Memory B cell (primary cell): Measurements from ENCODE around the gene ERICH4.
"Not testable (repeated sequence)": the region's sequence is repeated elsewhere in the genome, so short reads cannot be mapped to it uniquely, and the experiment has no call there.

Experiments used
- ATAC-seq: fragments of 150-1000 bp; cut with Tn5 transposase; 2 replicates; pipeline ENCODE4 v1.10.0; 2021; ENCODE audit warnings: low read depth, mild to moderate bottlenecking, moderate library complexity
- DNase-seq, 2 donors: peaks; one replicate each; pipeline ENCODE4 v3.0.0; 2022; ENCODE audit warnings: low spot score in 2 of 2
- H3K27ac Mint-ChIP-seq: one replicate; pipeline ENCODE4 v1.8.0; 2022; ENCODE audit warnings: mild to moderate bottlenecking, moderate library complexity, mixed read lengths
- H3K27me3 Mint-ChIP-seq: one replicate; pipeline ENCODE4 v1.8.0; 2022; ENCODE audit warnings: mixed read lengths
- H3K36me3 Mint-ChIP-seq: one replicate; pipeline ENCODE4 v1.8.0; 2022; ENCODE audit warnings: mild to moderate bottlenecking, mixed read lengths
- H3K4me1 Mint-ChIP-seq: one replicate; pipeline ENCODE4 v1.8.0; 2022; ENCODE audit warnings: mixed read lengths
- H3K4me3 Mint-ChIP-seq: one replicate; pipeline ENCODE4 v1.8.0; 2022; ENCODE audit warnings: mild to moderate bottlenecking, moderate library complexity, mixed read lengths
- H3K9me3 Mint-ChIP-seq: one replicate; pipeline ENCODE4 v1.8.0; 2022; ENCODE audit warnings: mixed read lengths

ERICH4 gene

GRCh38 chr19:41408846-41409245 is 34.1 kb upstream of the ERICH4 start:
- not testable (repeated sequence) for H3K27ac Mint-ChIP-seq, H3K27me3 Mint-ChIP-seq, ATAC-seq, DNase-seq, H3K4me3 Mint-ChIP-seq, H3K9me3 Mint-ChIP-seq
- Mint-ChIP-seq H3K4me1 (peaks cover 14% of the 10 kb centered on the region), H3K36me3 (peaks cover 15% of the 10 kb centered on the region)

DNA sequence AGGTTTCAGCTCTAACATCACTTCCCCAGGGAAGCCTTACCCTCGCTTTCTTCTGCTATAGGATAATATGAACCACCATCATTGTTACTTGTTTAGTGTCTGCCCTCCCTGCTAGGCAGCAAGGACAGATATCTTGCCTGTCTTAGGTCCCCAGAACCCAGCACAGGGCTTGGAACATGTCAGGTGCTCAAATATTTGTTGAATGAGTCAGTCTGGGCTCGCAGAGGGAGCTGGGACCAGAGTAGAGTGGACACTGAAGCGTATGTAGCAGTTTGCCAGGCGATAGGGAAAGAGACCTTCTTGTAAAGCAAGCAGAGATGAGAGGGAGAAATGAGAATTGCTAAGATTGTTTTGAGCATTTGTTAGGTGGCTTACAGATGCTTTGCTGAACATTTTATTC is 33.7 kb upstream of the ERICH4 start:
- Mint-ChIP-seq H3K4me3 (no peak overlapping the region), H3K36me3 (peaks cover 18% of the 10 kb centered on the region), H3K27ac (no peak overlapping the region), H3K27me3 (no peaks in the 10 kb centered on the region), H3K4me1 (peaks cover 14% of the 10 kb centered on the region), H3K9me3 (no peaks in the 10 kb centered on the region)
- no peak for DNase-seq
- ATAC-seq = no peak

- Mint-ChIP-seq H3K27me3 (no peaks in the 10 kb centered on the region), H3K36me3 (peaks cover 19% of the 10 kb centered on the region), H3K27ac (peak overlapping the region; percentile 39), H3K4me3 (no peak overlapping the region), H3K4me1 (peaks cover 11% of the 10 kb centered on the region), H3K9me3 (no peaks in the 10 kb centered on the region)
- ATAC-seq = no peak
- DNase-seq = no peak
Measured at GRCh38 chr19:41410336-41411054, 32.5 kb upstream of the ERICH4 start.

DNA sequence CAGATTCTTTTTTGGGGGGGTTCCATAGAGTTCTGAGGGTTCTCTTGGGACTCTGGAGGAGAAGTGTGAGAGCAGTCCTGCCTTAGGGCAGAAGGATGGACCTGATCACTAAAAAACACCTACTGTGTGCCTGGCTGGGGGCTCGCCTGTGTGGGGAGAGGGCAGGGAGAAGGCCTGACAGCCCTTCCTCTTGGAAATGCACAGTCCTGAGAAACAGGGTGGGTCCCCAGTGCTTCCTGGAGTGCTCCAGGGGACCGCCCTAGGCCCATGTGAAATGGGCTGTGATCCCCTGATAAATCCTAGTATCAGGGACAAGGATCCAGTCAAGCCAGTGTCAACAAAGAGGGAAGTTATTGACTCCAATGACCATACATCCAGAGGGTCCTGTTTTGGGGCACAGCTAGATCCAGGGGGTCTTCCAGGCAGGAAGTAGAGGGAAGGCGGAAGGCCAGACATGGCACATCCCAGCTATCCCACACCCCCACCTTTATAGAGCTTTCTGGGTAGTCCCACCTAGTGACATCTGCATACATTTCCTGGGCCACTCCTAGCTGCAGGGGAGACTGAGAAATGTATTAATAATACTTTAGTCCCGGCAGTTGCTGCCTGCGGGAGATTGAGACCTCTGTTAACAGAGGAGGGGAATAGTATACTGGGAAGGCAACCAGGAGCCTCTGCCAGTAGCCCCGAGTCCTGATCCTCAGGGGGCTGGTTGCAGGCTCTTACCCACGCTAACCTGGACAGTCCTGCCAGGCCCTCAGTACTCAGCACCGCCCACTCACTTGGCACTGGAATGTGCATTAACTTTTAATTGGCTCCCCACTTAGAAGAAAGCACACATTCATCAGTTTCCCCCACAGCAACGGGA is 31.6 kb upstream of the ERICH4 start:
- no peak overlapping the region for H3K27ac Mint-ChIP-seq
- no peak for ATAC-seq
- H3K36me3 Mint-ChIP-seq = peaks cover 21% of the 10 kb centered on the region
- H3K27me3 Mint-ChIP-seq = no peaks in the 10 kb centered on the region
- no peak for DNase-seq
- no peaks in the 10 kb centered on the region for H3K9me3 Mint-ChIP-seq
- no peak overlapping the region for H3K4me3 Mint-ChIP-seq
- peaks cover 11% of the 10 kb centered on the region for H3K4me1 Mint-ChIP-seq

DNA sequence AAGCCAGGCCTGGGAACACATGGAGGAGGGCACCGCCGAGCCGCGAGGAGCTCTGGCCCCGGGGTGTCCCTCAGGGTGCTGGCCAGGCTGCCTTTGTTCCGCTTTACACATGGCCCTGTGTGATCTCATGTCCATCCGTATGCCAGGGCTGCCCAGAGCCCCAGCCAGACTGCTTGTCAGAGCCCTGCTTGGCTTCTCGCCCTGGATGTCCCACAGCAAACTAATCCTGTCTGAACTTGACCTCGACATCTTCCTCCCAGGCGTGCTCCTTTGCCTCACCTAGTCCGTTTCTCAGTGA is 31.0 kb upstream of the ERICH4 start:
- DNase-seq = no peak
- Mint-ChIP-seq H3K9me3 (no peaks in the 10 kb centered on the region), H3K4me1 (peaks cover 11% of the 10 kb centered on the region), H3K4me3 (no peak overlapping the region), H3K36me3 (peaks cover 23% of the 10 kb centered on the region), H3K27ac (no peak overlapping the region), H3K27me3 (no peaks in the 10 kb centered on the region)
- no peak for ATAC-seq

DNA sequence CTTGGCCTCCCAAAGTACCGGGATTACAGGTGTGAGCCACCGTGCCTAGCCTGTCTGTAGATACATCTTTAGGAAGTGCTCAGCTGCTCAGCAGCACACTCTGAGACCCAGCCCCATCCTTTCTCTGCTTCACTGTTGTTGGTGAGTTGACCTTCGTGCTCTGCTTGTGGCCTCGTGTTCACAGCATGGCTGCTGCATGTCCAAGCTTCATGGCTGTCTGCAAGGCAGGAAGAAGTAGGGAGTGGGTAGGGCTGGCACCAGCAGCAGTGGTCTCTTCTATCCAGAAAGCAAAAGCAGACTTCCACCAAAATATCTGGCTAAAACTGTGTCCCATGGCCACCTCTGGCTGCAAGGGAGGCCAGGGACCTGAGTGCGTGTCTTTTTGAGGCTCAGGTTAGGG is 30.0 kb upstream of the ERICH4 start:
- H3K36me3 Mint-ChIP-seq = peaks cover 25% of the 10 kb centered on the region
- no peak overlapping the region for H3K4me3 Mint-ChIP-seq
- ATAC-seq (no peak), DNase-seq (no peak)
- peaks cover 9% of the 10 kb centered on the region for H3K4me1 Mint-ChIP-seq
- H3K27ac Mint-ChIP-seq = no peak overlapping the region
- H3K9me3 Mint-ChIP-seq = no peaks in the 10 kb centered on the region
- no peaks in the 10 kb centered on the region for H3K27me3 Mint-ChIP-seq

GRCh38 chr19:41413947-41414346 is 29.0 kb upstream of the ERICH4 start:
- ATAC-seq (no peak), DNase-seq (no peak)
- H3K27ac Mint-ChIP-seq = no peak overlapping the region
- peaks cover 9% of the 10 kb centered on the region for H3K4me1 Mint-ChIP-seq
- H3K4me3 Mint-ChIP-seq = no peak overlapping the region
- H3K27me3 Mint-ChIP-seq = no peaks in the 10 kb centered on the region
- no peaks in the 10 kb centered on the region for H3K9me3 Mint-ChIP-seq
- peaks cover 26% of the 10 kb centered on the region for H3K36me3 Mint-ChIP-seq

GRCh38 chr19:41414461-41414860 is 28.5 kb upstream of the ERICH4 start:
- Mint-ChIP-seq H3K36me3 (peaks cover 30% of the 10 kb centered on the region), H3K4me1 (peaks cover 6% of the 10 kb centered on the region), H3K27ac (no peak overlapping the region), H3K4me3 (no peak overlapping the region), H3K27me3 (no peaks in the 10 kb centered on the region), H3K9me3 (no peaks in the 10 kb centered on the region)
- DNase-seq (no peak), ATAC-seq (no peak)

- no peak for DNase-seq
- Mint-ChIP-seq H3K9me3 (no peaks in the 10 kb centered on the region), H3K4me3 (no peak overlapping the region), H3K4me1 (peaks cover 2% of the 10 kb centered on the region), H3K27ac (no peak overlapping the region), H3K27me3 (no peaks in the 10 kb centered on the region), H3K36me3 (peaks cover 33% of the 10 kb centered on the region)
- ATAC-seq = no peak
Measured at GRCh38 chr19:41415154-41415571, 27.8 kb upstream of the ERICH4 start.

DNA sequence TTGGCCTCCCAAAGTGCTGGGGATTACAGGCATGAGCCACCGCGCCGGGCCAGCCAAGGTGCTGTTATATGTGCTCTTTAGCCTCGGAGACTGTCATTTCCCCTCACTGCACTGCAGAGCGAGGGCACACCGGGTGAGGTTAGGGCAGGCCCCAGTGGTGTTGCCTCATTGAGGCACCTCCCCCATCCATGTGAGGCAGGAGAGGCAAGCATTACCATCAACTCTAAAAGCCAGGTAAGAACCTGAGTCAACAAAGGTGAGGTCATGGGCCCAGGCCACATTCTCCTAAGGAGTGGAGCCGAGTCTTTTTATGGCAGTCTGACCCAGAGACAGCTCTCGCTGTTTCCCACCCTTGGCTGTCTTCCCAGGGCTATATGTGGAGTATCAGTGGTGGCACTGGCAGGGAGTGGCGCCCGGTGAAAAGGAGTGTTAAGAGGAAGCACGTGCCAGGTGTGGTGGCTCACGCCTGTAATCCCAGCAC is 26.7 kb upstream of the ERICH4 start:
- H3K36me3 Mint-ChIP-seq = peaks cover 38% of the 10 kb centered on the region
- H3K27ac Mint-ChIP-seq = no peak overlapping the region
- H3K27me3 Mint-ChIP-seq = no peaks in the 10 kb centered on the region
- no peak for DNase-seq
- no peak overlapping the region for H3K4me3 Mint-ChIP-seq
- H3K9me3 Mint-ChIP-seq = no peaks in the 10 kb centered on the region
- ATAC-seq = no peak
- H3K4me1 Mint-ChIP-seq = peaks cover 5% of the 10 kb centered on the region

GRCh38 chr19:41420101-41420880 is 22.7 kb upstream of the ERICH4 start:
- ATAC-seq (no peak), DNase-seq (no peak)
- H3K4me1 Mint-ChIP-seq = peaks cover 5% of the 10 kb centered on the region
- H3K4me3 Mint-ChIP-seq = no peak overlapping the region
- H3K27ac Mint-ChIP-seq = no peak overlapping the region
- no peaks in the 10 kb centered on the region for H3K27me3 Mint-ChIP-seq
- no peaks in the 10 kb centered on the region for H3K9me3 Mint-ChIP-seq
- H3K36me3 Mint-ChIP-seq = peaks cover 38% of the 10 kb centered on the region

DNA sequence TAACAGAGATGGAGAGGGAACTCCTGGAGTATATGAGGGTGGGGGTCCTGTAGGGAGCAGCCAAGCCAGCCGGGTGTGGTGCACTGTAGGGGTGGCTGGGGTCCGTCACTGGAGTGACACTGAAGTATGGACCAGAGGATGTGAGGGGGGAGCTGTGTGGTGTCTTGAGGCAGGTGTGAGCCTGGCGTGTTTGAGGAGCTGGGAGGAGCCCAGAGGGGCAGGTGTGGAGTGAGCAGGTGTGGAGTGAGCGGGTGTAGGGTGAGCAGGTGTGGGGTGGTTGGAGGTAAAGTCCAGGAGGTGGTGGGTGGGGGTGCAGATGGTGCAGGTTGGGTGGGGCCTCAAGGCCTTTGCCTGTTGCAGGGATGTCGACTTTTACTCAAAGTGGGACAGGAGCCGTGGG is 21.6 kb upstream of the ERICH4 start:
- DNase-seq = no peak
- no peaks in the 10 kb centered on the region for H3K27me3 Mint-ChIP-seq
- ATAC-seq = no peak
- H3K9me3 Mint-ChIP-seq = no peaks in the 10 kb centered on the region
- H3K36me3 Mint-ChIP-seq = peaks cover 36% of the 10 kb centered on the region
- H3K4me3 Mint-ChIP-seq = no peak overlapping the region
- no peak overlapping the region for H3K27ac Mint-ChIP-seq
- peaks cover 5% of the 10 kb centered on the region for H3K4me1 Mint-ChIP-seq

- H3K4me3 Mint-ChIP-seq = no peak overlapping the region
- peaks cover 34% of the 10 kb centered on the region for H3K36me3 Mint-ChIP-seq
- no peak for DNase-seq
- peaks cover 7% of the 10 kb centered on the region for H3K4me1 Mint-ChIP-seq
- H3K27me3 Mint-ChIP-seq = no peaks in the 10 kb centered on the region
- no peaks in the 10 kb centered on the region for H3K9me3 Mint-ChIP-seq
- no peak overlapping the region for H3K27ac Mint-ChIP-seq
- ATAC-seq = no peak
Measured at GRCh38 chr19:41421973-41422372, 21.0 kb upstream of the ERICH4 start.

DNA sequence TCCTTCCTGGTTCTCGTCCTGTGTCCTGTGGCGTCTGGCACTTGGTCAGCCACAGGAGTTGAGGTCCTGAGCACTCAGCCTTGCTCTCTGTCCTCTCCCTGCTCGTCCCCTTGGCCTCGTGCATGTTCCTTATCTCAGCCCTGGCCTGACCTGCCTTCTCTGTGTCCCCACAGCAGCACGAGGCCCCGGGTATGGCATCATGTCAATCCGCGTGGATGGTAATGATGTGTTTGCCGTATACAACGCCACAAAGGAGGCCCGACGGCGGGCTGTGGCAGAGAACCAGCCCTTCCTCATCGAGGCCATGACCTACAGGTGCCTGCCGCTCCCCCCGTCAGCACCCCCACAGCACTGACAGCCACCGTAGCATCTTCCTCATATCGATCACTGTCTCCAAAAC is 20.5 kb upstream of the ERICH4 start:
- DNase-seq (no peak), ATAC-seq (no peak)
- no peak overlapping the region for H3K27ac Mint-ChIP-seq
- no peaks in the 10 kb centered on the region for H3K9me3 Mint-ChIP-seq
- peaks cover 32% of the 10 kb centered on the region for H3K36me3 Mint-ChIP-seq
- H3K4me3 Mint-ChIP-seq = no peak overlapping the region
- no peaks in the 10 kb centered on the region for H3K27me3 Mint-ChIP-seq
- peaks cover 9% of the 10 kb centered on the region for H3K4me1 Mint-ChIP-seq
